HCT116 (cell line): ENCODE results near the gene KLHL18. TPM values are rescaled to one million over a fixed set of nuclear protein-coding genes. Genes with fewer than 3 reads are reported as not detected.

Source experiments
- ATAC-seq: fragments of 200-7000 bp; cut with Tn5 transposase; 2 replicates; pipeline ENCODE4 v1.9.1; 2020; ENCODE audit warnings: mild to moderate bottlenecking, moderate library complexity
- BruUV-seq: library from RNA; stranded (reverse); fragments of 400-500 nt; replicated peaks from 2 replicates; lab custom pipeline; 2021; lab: Mats Ljungman, UMichigan
- CTCF ChIA-PET: fragments of 300-600 bp; sonication (Branson Sonifier 250); formaldehyde crosslinking; loops from one replicate; lab custom pipeline; 2021; ENCODE audit warnings: antibody characterized with exemption; lab: Charles Lee
- POLR2A ChIA-PET: fragments of 300-600, 350-600 bp; sonication (Branson Sonifier 250); formaldehyde crosslinking; loops from one replicate; lab custom pipeline; 2021; ENCODE audit warnings: antibody characterized with exemption; lab: Charles Lee
- RAD21 ChIA-PET, 2 experiments: fragments of 300-600 bp; sonication (Branson Sonifier 250); formaldehyde crosslinking; loops; one replicate each; lab custom pipeline; 2023; ENCODE audit warnings: low total read pairs in 2 of 2; ENCODE audit not compliant: uncharacterized antibody in 2 of 2, unreplicated experiment in 2 of 2, low non-redundant PET in 1 of 2; lab: Charles Lee
- DNase-seq: peaks from one replicate; pipeline ENCODE4 v3.0.0-alpha.2; 2010; ENCODE audit warnings: low read depth, low spot score
- H2AFZ ChIP-seq: fragments of 200-600 bp; shearing (Covaris generic), sonication (generic); 2 replicates; pipeline ENCODE4 v1.6.1; 2017; ENCODE audit warnings: low read depth, mixed run types, mixed read lengths, antibody characterized with exemption, low read length; ENCODE audit not compliant: poor library complexity, severe bottlenecking
- H3K27ac ChIP-seq: 2 replicates; pipeline ENCODE4 v1.5.1; 2012; ENCODE audit warnings: low read depth, low read length
- H3K27me3 ChIP-seq: fragments of 200-600 bp; sonication (generic); 2 replicates; pipeline ENCODE4 v1.6.1; 2016; ENCODE audit warnings: mixed run types, low read length, mixed read lengths; ENCODE audit not compliant: insufficient read depth
- H3K36me3 ChIP-seq, 2 experiments: fragments of 200-500 bp in 1 of 2; fragments of 200-600 bp in 1 of 2; sonication (Bioruptor generic) in 1 of 2; sonication (generic) in 1 of 2; 2 replicates each; pipeline versions ENCODE4 v1.5.1 to v1.6.1; 2014 to 2016; ENCODE audit warnings: low read length in 2 of 2, inconsistent platforms in 1 of 2, mixed read lengths in 1 of 2, mixed run types in 1 of 2; ENCODE audit not compliant: insufficient read depth in 2 of 2, control insufficient read depth in 1 of 2
- H3K4me1 ChIP-seq, 2 experiments: fragments of 200-600 bp in 1 of 2; sonication (generic) in 1 of 2; 2 replicates each; pipeline versions ENCODE4 v1.5.1 to v1.6.1; 2012 to 2017; ENCODE audit warnings: low read length in 2 of 2, inconsistent platforms in 1 of 2, mild to moderate bottlenecking in 1 of 2, mixed read lengths in 1 of 2, mixed run types in 1 of 2, moderate library complexity in 1 of 2; ENCODE audit not compliant: insufficient read depth in 2 of 2, control insufficient read depth in 1 of 2
- H3K4me2 ChIP-seq: fragments of 200-600 bp; sonication (generic); 2 replicates; pipeline ENCODE4 v1.6.1; 2017; ENCODE audit warnings: mixed run types, low read length, mixed read lengths
- H3K4me3 ChIP-seq, 2 experiments: fragments of 200-600 bp in 1 of 2; sonication (generic) in 1 of 2; replicated peaks in 1 of 2; 2 replicates each; pipeline ENCODE4 v1.5.1; 2011 to 2016; ENCODE audit warnings: low read length in 2 of 2, control low read depth in 1 of 2, low read depth in 1 of 2, mild to moderate bottlenecking in 1 of 2, mixed read lengths in 1 of 2, mixed run types in 1 of 2
- H3K79me2 ChIP-seq: fragments of 200-600 bp; sonication (generic); 2 replicates; pipeline ENCODE4 v1.6.1; 2017; ENCODE audit warnings: mild to moderate bottlenecking, mixed run types, low read length, moderate library complexity, mixed read lengths; ENCODE audit not compliant: insufficient read depth
- H3K9ac ChIP-seq: fragments of 200-600 bp; sonication (generic); 2 replicates; pipeline ENCODE4 v1.6.1; 2016; ENCODE audit warnings: low read length, mixed read lengths
- H3K9me2 ChIP-seq: fragments of 200-600 bp; sonication (generic), shearing (Covaris generic); 2 replicates; pipeline ENCODE4 v1.6.1; 2017; ENCODE audit warnings: mixed run types, mild to moderate bottlenecking, moderate library complexity; ENCODE audit not compliant: insufficient read depth
- H3K9me3 ChIP-seq, 2 experiments: fragments of 200-500 bp in 1 of 2; fragments of 200-600 bp in 1 of 2; sonication (Bioruptor generic) in 1 of 2; sonication (generic) in 1 of 2; 2 replicates each; pipeline ENCODE4 v1.6.1; 2014 to 2017; ENCODE audit warnings: low read length in 2 of 2, mixed read lengths in 2 of 2, inconsistent platforms in 1 of 2, low read depth in 1 of 2, mild to moderate bottlenecking in 1 of 2, mixed run types in 1 of 2, moderate library complexity in 1 of 2; ENCODE audit not compliant: control insufficient read depth in 1 of 2, insufficient read depth in 1 of 2
- H4K20me1 ChIP-seq: fragments of 200-600 bp; sonication (generic), shearing (Covaris generic); 2 replicates; pipeline ENCODE4 v1.6.1; 2017; ENCODE audit warnings: mixed run types, mild to moderate bottlenecking, moderate library complexity; ENCODE audit not compliant: insufficient read depth
- JUND ChIP-seq: IDR thresholded peaks from 2 replicates; pipeline ENCODE4 v1.6.1; 2012
- POLR2AphosphoS5 ChIP-seq: IDR thresholded peaks from 2 replicates; pipeline ENCODE4 v1.6.1; 2011; ENCODE audit warnings: mild to moderate bottlenecking, low read depth, low read length, moderate library complexity
- intact Hi-C: fragments of 100-400 bp; cut with micrococcal nuclease; formaldehyde crosslinking; loops from 2 replicates; pipeline ENCODE4 v1.10.0; 2022
- total RNA-seq: library from RNA; stranded (reverse); gene quantifications from one replicate; pipeline ENCODE4 v1.2.1, GENCODE V29; 2021; ENCODE audit not compliant: unreplicated experiment
- TF ChIP-seq, protein P1 (sequence below): IDR thresholded peaks from 2 replicates; pipeline ENCODE4 v1.6.1; 2012
- TF ChIP-seq, protein P2 (sequence below): IDR thresholded peaks from 2 replicates; pipeline ENCODE4 v1.6.1; 2012; ENCODE audit warnings: low read depth

Gene KLHL18
- total RNA-seq, 1 experiment from 2014 or later = 32.3 TPM

DNA sequence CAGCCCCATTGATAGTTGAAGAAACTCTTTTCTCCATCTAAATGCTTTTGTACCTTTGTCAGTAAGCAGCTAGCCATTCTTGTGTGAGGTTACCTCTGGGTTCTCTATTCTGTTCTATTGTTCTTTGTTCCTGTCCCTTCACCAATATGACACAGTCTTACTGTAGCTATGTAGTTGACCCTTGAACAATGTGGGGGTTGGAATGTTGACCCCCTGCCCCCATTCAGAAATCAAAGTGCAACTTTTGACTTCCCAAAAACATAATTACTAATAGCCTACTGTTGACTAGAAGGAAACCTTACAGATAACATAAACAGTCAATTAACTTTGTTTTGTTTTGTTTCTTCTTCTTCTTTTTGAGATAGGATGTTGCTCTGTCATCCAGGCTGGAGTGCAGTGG is 18.7 kb downstream of the KLHL18 start:
- BruUV-seq = no TSS peak

More for the DNA sequence above, 18.7 kb downstream of the KLHL18 start:
- ChIA-PET POLR2A (no interaction called here), CTCF (no interaction called here), RAD21 (no interaction called here)
- Histone ChIP-seq H3K9ac (no peak overlapping the region), H3K79me2 (peaks cover 78% of the 10 kb centered on the region), H2AFZ (no peak overlapping the region), H3K27me3 (no peaks in the 10 kb centered on the region), H4K20me1 (no peaks in the 10 kb centered on the region), H3K4me2 (no peak overlapping the region), H3K4me3 (no peak overlapping the region), H3K9me3 (no peaks in the 10 kb centered on the region), H3K4me1 (no peaks in the 10 kb centered on the region), H3K36me3 (peaks cover 0 to 3% of the 10 kb centered on the region in 2 experiments; a peak in 1 of 4 replicates), H3K27ac (no peak overlapping the region), H3K9me2 (no peaks in the 10 kb centered on the region)
- ATAC-seq (no peak), DNase-seq (no peak)
- TF ChIP-seq, protein P1, sequence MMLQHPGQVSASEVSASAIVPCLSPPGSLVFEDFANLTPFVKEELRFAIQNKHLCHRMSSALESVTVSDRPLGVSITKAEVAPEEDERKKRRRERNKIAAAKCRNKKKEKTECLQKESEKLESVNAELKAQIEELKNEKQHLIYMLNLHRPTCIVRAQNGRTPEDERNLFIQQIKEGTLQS = no peak
- no peak for TF ChIP-seq POLR2AphosphoS5
- TF ChIP-seq, protein P2, sequence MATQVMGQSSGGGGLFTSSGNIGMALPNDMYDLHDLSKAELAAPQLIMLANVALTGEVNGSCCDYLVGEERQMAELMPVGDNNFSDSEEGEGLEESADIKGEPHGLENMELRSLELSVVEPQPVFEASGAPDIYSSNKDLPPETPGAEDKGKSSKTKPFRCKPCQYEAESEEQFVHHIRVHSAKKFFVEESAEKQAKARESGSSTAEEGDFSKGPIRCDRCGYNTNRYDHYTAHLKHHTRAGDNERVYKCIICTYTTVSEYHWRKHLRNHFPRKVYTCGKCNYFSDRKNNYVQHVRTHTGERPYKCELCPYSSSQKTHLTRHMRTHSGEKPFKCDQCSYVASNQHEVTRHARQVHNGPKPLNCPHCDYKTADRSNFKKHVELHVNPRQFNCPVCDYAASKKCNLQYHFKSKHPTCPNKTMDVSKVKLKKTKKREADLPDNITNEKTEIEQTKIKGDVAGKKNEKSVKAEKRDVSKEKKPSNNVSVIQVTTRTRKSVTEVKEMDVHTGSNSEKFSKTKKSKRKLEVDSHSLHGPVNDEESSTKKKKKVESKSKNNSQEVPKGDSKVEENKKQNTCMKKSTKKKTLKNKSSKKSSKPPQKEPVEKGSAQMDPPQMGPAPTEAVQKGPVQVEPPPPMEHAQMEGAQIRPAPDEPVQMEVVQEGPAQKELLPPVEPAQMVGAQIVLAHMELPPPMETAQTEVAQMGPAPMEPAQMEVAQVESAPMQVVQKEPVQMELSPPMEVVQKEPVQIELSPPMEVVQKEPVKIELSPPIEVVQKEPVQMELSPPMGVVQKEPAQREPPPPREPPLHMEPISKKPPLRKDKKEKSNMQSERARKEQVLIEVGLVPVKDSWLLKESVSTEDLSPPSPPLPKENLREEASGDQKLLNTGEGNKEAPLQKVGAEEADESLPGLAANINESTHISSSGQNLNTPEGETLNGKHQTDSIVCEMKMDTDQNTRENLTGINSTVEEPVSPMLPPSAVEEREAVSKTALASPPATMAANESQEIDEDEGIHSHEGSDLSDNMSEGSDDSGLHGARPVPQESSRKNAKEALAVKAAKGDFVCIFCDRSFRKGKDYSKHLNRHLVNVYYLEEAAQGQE = no peak
- no peak for TF ChIP-seq JUND
- intact Hi-C loops = no loop called here
